CD4-positive, alpha-beta T cell treated with Interleukin-4 for 4 hours (primary cell): ENCODE data around the gene SH3RF3.

Experiments
- DNase-seq: peaks from one replicate; pipeline ENCODE4 v3.0.0-alpha.2; 2020

Gene SH3RF3

GRCh38 chr2:109404681-109405080 lies 275.7 kb downstream of the SH3RF3 start:
- no peak for DNase-seq

- DNase-seq = no peak
Observed at GRCh38 chr2:109405873-109406272, 276.9 kb downstream of the SH3RF3 start.

- no peak for DNase-seq
Observed at GRCh38 chr2:109406301-109406700, 277.3 kb downstream of the SH3RF3 start.

GRCh38 chr2:109407276-109408042 lies 278.5 kb downstream of the SH3RF3 start:
- no peak for DNase-seq

GRCh38 chr2:109408043-109408335 lies 279.0 kb downstream of the SH3RF3 start:
- DNase-seq = no peak

- no peak for DNase-seq
Observed at GRCh38 chr2:109409321-109410038, 280.5 kb downstream of the SH3RF3 start.

- no peak for DNase-seq
Observed at GRCh38 chr2:109410039-109410815, 281.2 kb downstream of the SH3RF3 start.

- no peak for DNase-seq
Observed at GRCh38 chr2:109411640-109412325, 282.8 kb downstream of the SH3RF3 start.

GRCh38 chr2:109415581-109416013 lies 286.6 kb downstream of the SH3RF3 start:
- DNase-seq = no peak

- no peak for DNase-seq
Observed at GRCh38 chr2:109417701-109418335, 288.8 kb downstream of the SH3RF3 start.

GRCh38 chr2:109418716-109419115 lies 289.7 kb downstream of the SH3RF3 start:
- no peak for DNase-seq

- DNase-seq = no peak
Observed at GRCh38 chr2:109419171-109419756, 290.3 kb downstream of the SH3RF3 start.

- no peak for DNase-seq
Observed at GRCh38 chr2:109419960-109420370, 291.0 kb downstream of the SH3RF3 start.

GRCh38 chr2:109421101-109421500 lies 292.1 kb downstream of the SH3RF3 start:
- no peak for DNase-seq

GRCh38 chr2:109421642-109422041 lies 292.6 kb downstream of the SH3RF3 start:
- no peak for DNase-seq

- no peak for DNase-seq
Observed at GRCh38 chr2:109422071-109422757, 293.2 kb downstream of the SH3RF3 start.

GRCh38 chr2:109422758-109423500 lies 293.9 kb downstream of the SH3RF3 start:
- DNase-seq = no peak

- DNase-seq = no peak
Observed at GRCh38 chr2:109423556-109424359, 294.8 kb downstream of the SH3RF3 start.

GRCh38 chr2:109425411-109425810 lies 296.4 kb downstream of the SH3RF3 start:
- DNase-seq = no peak

- DNase-seq = no peak
Observed at GRCh38 chr2:109427661-109428091, 298.7 kb downstream of the SH3RF3 start.
